HG03558 (cell line): Measurements from ENCODE around the gene LRFN5.

Experiments used
- ATAC-seq: cut with Tn5 transposase; IDR thresholded peaks from one replicate; pipeline ENCODE4 v1.9.1; 2021; ENCODE audit warnings: moderate number of reproducible peaks; ENCODE audit not compliant: unreplicated experiment; ENCODE audit errors: extremely low read depth

LRFN5 gene

GRCh38 chr14:41758011-41758665 is 151.5 kb downstream of the LRFN5 start:
- ATAC-seq, result no peak

- ATAC-seq, result no peak
Observed at GRCh38 chr14:41761204-41761603, 154.5 kb downstream of the LRFN5 start.

- ATAC-seq, result no peak
Observed at GRCh38 chr14:41766772-41767171, 160.1 kb downstream of the LRFN5 start.

GRCh38 chr14:41773536-41774279 is 167.0 kb downstream of the LRFN5 start:
- no peak for ATAC-seq

GRCh38 chr14:41782511-41782910 is 175.8 kb downstream of the LRFN5 start:
- ATAC-seq, result no peak

- ATAC-seq, result no peak
Observed at GRCh38 chr14:41783403-41783802, 176.7 kb downstream of the LRFN5 start.

GRCh38 chr14:41785696-41786095 is 179.0 kb downstream of the LRFN5 start:
- ATAC-seq, result no peak

- ATAC-seq, result no peak
Observed at GRCh38 chr14:41799817-41800216, 193.1 kb downstream of the LRFN5 start.

- no peak for ATAC-seq
Observed at GRCh38 chr14:41805633-41806032, 199.0 kb downstream of the LRFN5 start.

- ATAC-seq, result no peak
Observed at GRCh38 chr14:41806366-41806975, 199.8 kb downstream of the LRFN5 start.

GRCh38 chr14:41810362-41810761 is 203.7 kb downstream of the LRFN5 start:
- ATAC-seq, result no peak

- ATAC-seq, result no peak
Observed at GRCh38 chr14:41817626-41818025, 210.9 kb downstream of the LRFN5 start.

- ATAC-seq, result no peak
Observed at GRCh38 chr14:41824441-41824840, 217.8 kb downstream of the LRFN5 start.

- ATAC-seq, result no peak
Observed at GRCh38 chr14:41825622-41826021, 218.9 kb downstream of the LRFN5 start.

GRCh38 chr14:41830714-41831406 is 224.2 kb downstream of the LRFN5 start:
- ATAC-seq, result no peak

GRCh38 chr14:41839661-41840060 is 233.0 kb downstream of the LRFN5 start:
- ATAC-seq, result no peak

- no peak for ATAC-seq
Observed at GRCh38 chr14:41859336-41859735, 252.7 kb downstream of the LRFN5 start.

GRCh38 chr14:41860586-41860985 is 253.9 kb downstream of the LRFN5 start:
- no peak for ATAC-seq

- no peak for ATAC-seq
Observed at GRCh38 chr14:41865894-41866293, 259.2 kb downstream of the LRFN5 start.

GRCh38 chr14:41868396-41868795 is 261.7 kb downstream of the LRFN5 start:
- no peak for ATAC-seq
